Vagina (tissue), 2 donors: ENCODE measurements around the gene TAB2. TPM values are rescaled to one million over a fixed set of nuclear protein-coding genes. Genes with fewer than 3 reads are reported as not detected.

ENCODE experiments used
- DNase-seq, 2 donors: peaks; one replicate each; pipeline ENCODE4 v3.0.0-alpha.2; 2017; ENCODE audit errors: extremely low spot score in 2 of 2
- H3K27ac ChIP-seq: fragments of 200-600 bp; sonication (generic); one replicate; pipeline ENCODE4 v1.5.1; 2019
- H3K27me3 ChIP-seq: fragments of 200-600 bp; sonication (generic); one replicate; pipeline ENCODE4 v1.5.1; 2019
- H3K36me3 ChIP-seq, 2 donors: fragments of 200-600 bp; sonication (generic); one replicate each; pipeline ENCODE4 v1.5.1; 2017 to 2019
- H3K4me1 ChIP-seq: fragments of 200-600 bp; sonication (generic); one replicate; pipeline ENCODE4 v1.5.1; 2019
- H3K4me3 ChIP-seq, 2 donors: fragments of 200-600 bp; sonication (generic); 1 replicate in 1 of 2; 2 replicates in 1 of 2; pipeline ENCODE4 v1.5.1; 2016 to 2019
- H3K9me3 ChIP-seq: fragments of 200-600 bp; sonication (generic); one replicate; pipeline ENCODE4 v1.5.1; 2019
- CTCF ChIP-seq, 3 experiments: fragments of 450-650 bp in 2 of 3; fragments of 200-600 bp in 1 of 3; sonication (generic) in 1 of 3; IDR thresholded peaks; one replicate each; pipeline ENCODE4 v1.5.1; 2017 to 2019; ENCODE audit warnings: antibody characterized with exemption in 3 of 3, mild to moderate bottlenecking in 2 of 3, moderate library complexity in 2 of 3
- POLR2A ChIP-seq, 2 donors: fragments of 450-650 bp; IDR thresholded peaks; one replicate each; pipeline ENCODE4 v1.6.1; 2017; ENCODE audit warnings: antibody characterized with exemption in 2 of 2, mild to moderate bottlenecking in 2 of 2, moderate library complexity in 2 of 2
- POLR2AphosphoS5 ChIP-seq, 2 donors: sonication (generic); formaldehyde crosslinking; IDR thresholded peaks; one replicate each; pipeline ENCODE4 v1.9.0; 2017; ENCODE audit warnings: antibody characterized with exemption in 2 of 2, mild to moderate bottlenecking in 2 of 2, low read depth in 1 of 2; ENCODE audit not compliant: insufficient read depth in 1 of 2
- intact Hi-C: fragments of 100-400 bp; cut with DNase I; formaldehyde crosslinking; loops from one replicate; pipeline ENCODE4 v1.15.1; 2023
- total RNA-seq: library from RNA; depleted of rRNA; stranded (reverse); fragments of >200 nt; gene quantifications from one replicate; pipeline ENCODE4 v1.2.3, GENCODE V29; 2016

The TAB2 gene
- total RNA-seq, 1 donor from 2014 or later = 80.5 TPM

- TF ChIP-seq POLR2A (IDR thresholded peaks at IDR 0.05) = no peak
- H3K4me3 ChIP-seq = no peak overlapping the region
- no peak overlapping the region for H3K27ac ChIP-seq
- H3K9me3 ChIP-seq = no peaks in the 10 kb centered on the region
- no peaks in the 10 kb centered on the region for H3K4me1 ChIP-seq
- peaks cover 0 to 11% of the 10 kb centered on the region in 2 donors for H3K36me3 ChIP-seq
- H3K27me3 ChIP-seq = no peaks in the 10 kb centered on the region
- DNase-seq = no peak
- intact Hi-C loops = no loop called here
These were observed 56.0 kb downstream of the TAB2 start for GRCh38 chr6:149373511-149373910.

- Histone ChIP-seq H3K9me3 (no peaks in the 10 kb centered on the region), H3K4me1 (peaks cover under 1% of the 10 kb centered on the region), H3K27me3 (no peaks in the 10 kb centered on the region), H3K4me3 (no peak overlapping the region), H3K27ac (no peak overlapping the region), H3K36me3 (peaks cover 0 to 21% of the 10 kb centered on the region in 2 donors)
- intact Hi-C loops = no loop called here
- DNase-seq = no peak
- TF ChIP-seq POLR2A (IDR thresholded peaks at IDR 0.05) = no peak
- no peak for TF ChIP-seq POLR2AphosphoS5 (IDR thresholded peaks at IDR 0.05; ENCODE audit: insufficient read depth in 1 of 2, low read depth in 1 of 2)
- TF ChIP-seq CTCF (IDR thresholded peaks at IDR 0.05) = no peak
These were observed 62.5 kb downstream of the TAB2 start for GRCh38 chr6:149379977-149380376.

- DNase-seq = no peak
- peaks cover 6% of the 10 kb centered on the region for H3K4me1 ChIP-seq
- no peak for TF ChIP-seq POLR2AphosphoS5 (IDR thresholded peaks at IDR 0.05; ENCODE audit: insufficient read depth in 1 of 2, low read depth in 1 of 2)
- no peak for TF ChIP-seq POLR2A (IDR thresholded peaks at IDR 0.05)
- no peak for TF ChIP-seq CTCF (IDR thresholded peaks at IDR 0.05)
- peaks cover 0 to 21% of the 10 kb centered on the region in 2 donors for H3K36me3 ChIP-seq
- intact Hi-C loops = no loop called here
- H3K27me3 ChIP-seq = no peaks in the 10 kb centered on the region
- no peak overlapping the region for H3K4me3 ChIP-seq
- H3K9me3 ChIP-seq = no peaks in the 10 kb centered on the region
- H3K27ac ChIP-seq = no peak overlapping the region
These were observed 63.0 kb downstream of the TAB2 start for GRCh38 chr6:149380523-149380922.

GRCh38 chr6:149383371-149383770 is 65.9 kb downstream of the TAB2 start:
- Histone ChIP-seq H3K27ac (no peak overlapping the region), H3K27me3 (no peaks in the 10 kb centered on the region), H3K36me3 (peaks cover 0 to 15% of the 10 kb centered on the region in 2 donors), H3K4me1 (peaks cover 26% of the 10 kb centered on the region), H3K9me3 (no peaks in the 10 kb centered on the region), H3K4me3 (no peak overlapping the region)
- intact Hi-C loops = no loop called here
- DNase-seq = no peak
- TF ChIP-seq CTCF (IDR thresholded peaks at IDR 0.05) (no peak), POLR2A (IDR thresholded peaks at IDR 0.05) (no peak), POLR2AphosphoS5 (IDR thresholded peaks at IDR 0.05; ENCODE audit: insufficient read depth in 1 of 2, low read depth in 1 of 2) (no peak)

GRCh38 chr6:149384464-149384863 is 67.0 kb downstream of the TAB2 start:
- intact Hi-C loops = no loop called here
- Histone ChIP-seq H3K36me3 (peaks cover 0 to 5% of the 10 kb centered on the region in 2 donors), H3K4me3 (no peak overlapping the region), H3K27ac (no peak overlapping the region), H3K4me1 (peaks cover 27% of the 10 kb centered on the region), H3K9me3 (no peaks in the 10 kb centered on the region), H3K27me3 (no peaks in the 10 kb centered on the region)
- no peak for DNase-seq
- TF ChIP-seq POLR2A (IDR thresholded peaks at IDR 0.05) = no peak
- no peak for TF ChIP-seq CTCF (IDR thresholded peaks at IDR 0.05)
- TF ChIP-seq POLR2AphosphoS5 (IDR thresholded peaks at IDR 0.05; ENCODE audit: insufficient read depth in 1 of 2, low read depth in 1 of 2) = no peak
